GM18909 (cell line): ENCODE data around the gene SPSB4.

Experiments
- ATAC-seq: cut with Tn5 transposase; IDR thresholded peaks from one replicate; pipeline ENCODE4 v1.9.1; 2021; ENCODE audit warnings: mild to moderate bottlenecking; ENCODE audit not compliant: unreplicated experiment, poor library complexity

The SPSB4 gene

GRCh38 chr3:141147657-141148056, 96.5 kb downstream of the SPSB4 start:
- ATAC-seq: no peak

- ATAC-seq: no peak
These were observed 97.0 kb downstream of the SPSB4 start for GRCh38 chr3:141148169-141148568.

GRCh38 chr3:141148770-141149169, 97.6 kb downstream of the SPSB4 start:
- no peak for ATAC-seq

GRCh38 chr3:141150081-141150830, 99.1 kb downstream of the SPSB4 start:
- no peak for ATAC-seq

GRCh38 chr3:141150931-141151330, 99.8 kb downstream of the SPSB4 start:
- ATAC-seq: no peak

GRCh38 chr3:141151439-141151838, 100.3 kb downstream of the SPSB4 start:
- no peak for ATAC-seq

- ATAC-seq: no peak
These were observed 101.0 kb downstream of the SPSB4 start for GRCh38 chr3:141152130-141152529.

- no peak for ATAC-seq
These were observed 101.9 kb downstream of the SPSB4 start for GRCh38 chr3:141152801-141153678.

- no peak for ATAC-seq
These were observed 102.5 kb downstream of the SPSB4 start for GRCh38 chr3:141153679-141153966.

GRCh38 chr3:141164852-141165251, 113.7 kb downstream of the SPSB4 start:
- ATAC-seq: no peak

- ATAC-seq: no peak
These were observed 116.5 kb downstream of the SPSB4 start for GRCh38 chr3:141167681-141168080.

GRCh38 chr3:141170678-141171295, 119.6 kb downstream of the SPSB4 start:
- no peak for ATAC-seq

- no peak for ATAC-seq
These were observed 123.5 kb downstream of the SPSB4 start for GRCh38 chr3:141174674-141175073.

GRCh38 chr3:141176775-141177174, 125.6 kb downstream of the SPSB4 start:
- no peak for ATAC-seq

GRCh38 chr3:141178026-141178425, 126.9 kb downstream of the SPSB4 start:
- ATAC-seq: no peak

- ATAC-seq: no peak
These were observed 127.4 kb downstream of the SPSB4 start for GRCh38 chr3:141178551-141178950.

- no peak for ATAC-seq
These were observed 128.8 kb downstream of the SPSB4 start for GRCh38 chr3:141179983-141180382.

- no peak for ATAC-seq
These were observed 130.0 kb downstream of the SPSB4 start for GRCh38 chr3:141181196-141181595.

- no peak for ATAC-seq
These were observed 130.7 kb downstream of the SPSB4 start for GRCh38 chr3:141181819-141182218.

GRCh38 chr3:141183606-141184005, 132.5 kb downstream of the SPSB4 start:
- ATAC-seq: no peak

GRCh38 chr3:141184430-141184829, 133.3 kb downstream of the SPSB4 start:
- no peak for ATAC-seq
